ENCODE results near the gene KCNJ15. TPM values are rescaled to one million over a fixed set of nuclear protein-coding genes. Genes with fewer than 3 reads are reported as not detected.

KCNJ15 gene
- total RNA-seq, 1 donor from 2014 or later = 2.1 TPM

DNA sequence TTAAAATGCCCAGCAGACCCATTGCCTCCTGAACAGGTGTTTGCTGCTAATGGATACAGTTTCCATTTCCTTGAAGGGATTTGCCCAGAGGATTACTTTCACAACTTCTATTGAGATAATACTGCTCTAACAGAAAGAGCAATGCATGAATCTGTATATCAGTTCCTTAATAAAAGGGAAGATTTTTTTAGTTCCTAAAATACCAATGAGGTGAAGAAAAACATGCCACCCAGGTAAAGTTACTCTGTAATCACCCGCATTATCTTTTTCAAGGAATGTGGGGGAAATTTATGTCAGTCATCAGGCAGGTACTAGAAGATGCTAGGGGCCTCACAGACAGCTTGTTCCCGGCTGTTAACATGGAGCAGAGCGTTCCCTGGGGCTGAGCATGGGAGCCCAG lies 41.1 kb downstream of the KCNJ15 start:
- no peak for FAIRE-seq
- H3K27me3 ChIP-seq (ENCODE audit: control insufficient read depth, insufficient read depth, low read length) = no peaks in the 10 kb centered on the region
- TF ChIP-seq, protein P1, sequence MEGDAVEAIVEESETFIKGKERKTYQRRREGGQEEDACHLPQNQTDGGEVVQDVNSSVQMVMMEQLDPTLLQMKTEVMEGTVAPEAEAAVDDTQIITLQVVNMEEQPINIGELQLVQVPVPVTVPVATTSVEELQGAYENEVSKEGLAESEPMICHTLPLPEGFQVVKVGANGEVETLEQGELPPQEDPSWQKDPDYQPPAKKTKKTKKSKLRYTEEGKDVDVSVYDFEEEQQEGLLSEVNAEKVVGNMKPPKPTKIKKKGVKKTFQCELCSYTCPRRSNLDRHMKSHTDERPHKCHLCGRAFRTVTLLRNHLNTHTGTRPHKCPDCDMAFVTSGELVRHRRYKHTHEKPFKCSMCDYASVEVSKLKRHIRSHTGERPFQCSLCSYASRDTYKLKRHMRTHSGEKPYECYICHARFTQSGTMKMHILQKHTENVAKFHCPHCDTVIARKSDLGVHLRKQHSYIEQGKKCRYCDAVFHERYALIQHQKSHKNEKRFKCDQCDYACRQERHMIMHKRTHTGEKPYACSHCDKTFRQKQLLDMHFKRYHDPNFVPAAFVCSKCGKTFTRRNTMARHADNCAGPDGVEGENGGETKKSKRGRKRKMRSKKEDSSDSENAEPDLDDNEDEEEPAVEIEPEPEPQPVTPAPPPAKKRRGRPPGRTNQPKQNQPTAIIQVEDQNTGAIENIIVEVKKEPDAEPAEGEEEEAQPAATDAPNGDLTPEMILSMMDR (IDR thresholded peaks at IDR 0.05; ENCODE audit: insufficient read depth, low read length, severe bottlenecking) = no peak
- no peak overlapping the region for H3K4me3 ChIP-seq (ENCODE audit: low read depth, low read length)
- no peak for DNase-seq (ENCODE audit: low read depth)
- peaks cover 11% of the 10 kb centered on the region for H3K36me3 ChIP-seq (ENCODE audit: control insufficient read depth, insufficient read depth, low read length)

DNA sequence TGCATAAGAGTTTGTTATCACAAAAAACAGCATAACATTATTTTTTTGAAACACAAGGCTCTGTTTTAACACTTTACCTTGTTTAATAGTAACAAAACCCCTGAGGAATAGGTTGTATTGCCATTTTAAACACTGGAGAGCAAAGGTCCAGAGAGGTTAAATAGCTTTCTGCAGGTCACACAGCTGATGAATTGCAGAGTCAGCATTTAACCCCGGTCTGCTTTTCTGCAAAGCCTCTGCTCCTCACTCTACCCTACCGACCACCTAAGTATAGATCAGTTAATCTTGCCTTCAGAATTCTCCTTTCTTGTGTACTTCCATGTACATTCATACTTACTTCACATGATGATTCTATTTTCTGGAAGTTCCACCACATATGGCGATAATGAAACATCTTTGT lies 42.0 kb downstream of the KCNJ15 start:
- no peak for DNase-seq (ENCODE audit: low read depth)
- no peak overlapping the region for H3K4me3 ChIP-seq (ENCODE audit: low read depth, low read length)
- no peaks in the 10 kb centered on the region for H3K27me3 ChIP-seq (ENCODE audit: control insufficient read depth, insufficient read depth, low read length)
- TF ChIP-seq, protein P1 (IDR thresholded peaks at IDR 0.05; ENCODE audit: insufficient read depth, low read length, severe bottlenecking) = no peak
- FAIRE-seq = no peak
- H3K36me3 ChIP-seq (ENCODE audit: control insufficient read depth, insufficient read depth, low read length) = peaks cover 9% of the 10 kb centered on the region

DNA sequence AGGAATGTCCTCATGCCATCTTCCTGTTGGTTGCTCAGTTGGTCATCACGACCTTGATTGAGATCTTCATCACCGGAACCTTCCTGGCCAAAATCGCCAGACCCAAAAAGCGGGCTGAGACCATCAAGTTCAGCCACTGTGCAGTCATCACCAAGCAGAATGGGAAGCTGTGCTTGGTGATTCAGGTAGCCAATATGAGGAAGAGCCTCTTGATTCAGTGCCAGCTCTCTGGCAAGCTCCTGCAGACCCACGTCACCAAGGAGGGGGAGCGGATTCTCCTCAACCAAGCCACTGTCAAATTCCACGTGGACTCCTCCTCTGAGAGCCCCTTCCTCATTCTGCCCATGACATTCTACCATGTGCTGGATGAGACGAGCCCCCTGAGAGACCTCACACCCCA lies 42.9 kb downstream of the KCNJ15 start:
- Histone ChIP-seq H3K27me3 (ENCODE audit: control insufficient read depth, insufficient read depth, low read length) (no peaks in the 10 kb centered on the region), H3K4me3 (ENCODE audit: low read depth, low read length) (no peak overlapping the region), H3K36me3 (ENCODE audit: control insufficient read depth, insufficient read depth, low read length) (peaks cover 9% of the 10 kb centered on the region)
- DNase-seq (ENCODE audit: low read depth) (no peak), FAIRE-seq (no peak)
- TF ChIP-seq, protein P1 (IDR thresholded peaks at IDR 0.05; ENCODE audit: insufficient read depth, low read length, severe bottlenecking) = no peak

DNA sequence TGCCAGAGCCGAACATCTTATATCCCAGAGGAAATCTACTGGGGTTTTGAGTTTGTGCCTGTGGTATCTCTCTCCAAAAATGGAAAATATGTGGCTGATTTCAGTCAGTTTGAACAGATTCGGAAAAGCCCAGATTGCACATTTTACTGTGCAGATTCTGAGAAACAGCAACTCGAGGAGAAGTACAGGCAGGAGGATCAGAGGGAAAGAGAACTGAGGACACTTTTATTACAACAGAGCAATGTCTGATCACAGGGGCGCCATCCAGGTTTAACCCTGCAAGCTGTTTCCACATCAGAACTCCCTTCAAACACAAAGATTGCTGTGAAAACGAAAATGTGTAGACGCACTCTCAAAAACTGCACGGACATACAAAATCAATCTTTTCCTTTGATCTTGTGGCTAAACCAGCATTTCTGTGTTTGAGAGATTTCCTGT lies 43.4 kb downstream of the KCNJ15 start:
- FAIRE-seq = no peak

DNA sequence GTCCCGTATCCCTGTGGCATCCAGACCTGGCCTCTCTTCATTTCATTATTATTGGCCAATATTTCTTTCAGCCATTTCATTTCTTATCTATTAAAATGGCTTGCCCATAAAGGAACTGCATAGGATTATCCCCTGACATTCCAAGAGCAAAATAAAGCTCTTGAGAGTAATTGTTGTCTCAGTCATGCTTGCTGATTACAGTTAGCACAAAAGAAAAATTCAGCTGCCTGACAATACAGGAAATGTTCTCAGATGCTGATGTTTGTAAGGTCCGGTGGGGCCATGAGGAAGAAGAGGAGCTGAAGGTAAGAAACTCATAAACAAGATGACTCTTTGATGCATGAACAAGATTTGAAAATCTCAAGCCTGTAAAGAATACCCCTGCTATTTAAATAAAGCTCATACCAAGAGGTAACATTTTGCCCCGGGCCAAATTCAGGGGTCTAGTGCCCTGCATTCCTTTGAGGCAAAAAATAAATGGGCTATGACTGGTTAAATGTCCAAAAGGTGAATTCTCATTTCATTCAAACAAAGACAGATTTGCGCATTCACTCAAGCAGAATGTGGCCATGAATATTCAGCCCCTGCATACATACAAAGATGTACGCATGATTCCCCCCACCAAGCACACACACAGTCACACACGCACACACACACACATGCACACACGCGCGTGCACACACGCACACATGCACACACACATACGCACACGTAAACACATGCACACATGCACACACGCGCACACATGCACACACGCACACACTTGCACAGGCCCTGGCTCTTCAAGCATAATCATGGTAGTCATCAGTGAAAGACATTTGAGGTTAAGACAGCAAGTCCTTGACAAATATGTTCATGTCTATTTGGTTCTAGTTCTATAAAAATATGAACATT lies 44.8 kb downstream of the KCNJ15 start:
- H3K27me3 ChIP-seq (ENCODE audit: control insufficient read depth, insufficient read depth, low read length) = no peaks in the 10 kb centered on the region
- DNase-seq (ENCODE audit: low read depth) = no peak
- TF ChIP-seq, protein P1 (IDR thresholded peaks at IDR 0.05; ENCODE audit: insufficient read depth, low read length, severe bottlenecking) = no peak
- no peak for FAIRE-seq
- H3K36me3 ChIP-seq (ENCODE audit: control insufficient read depth, insufficient read depth, low read length) = peaks cover 9% of the 10 kb centered on the region
- H3K4me3 ChIP-seq (ENCODE audit: low read depth, low read length) = no peak overlapping the region

More for the DNA sequence above, 43.4 kb downstream of the KCNJ15 start:
- peaks cover 9% of the 10 kb centered on the region for H3K36me3 ChIP-seq (ENCODE audit: control insufficient read depth, insufficient read depth, low read length)
- H3K4me3 ChIP-seq (ENCODE audit: low read depth, low read length) = no peak overlapping the region
- TF ChIP-seq, protein P1 (IDR thresholded peaks at IDR 0.05; ENCODE audit: insufficient read depth, low read length, severe bottlenecking) = no peak
- no peaks in the 10 kb centered on the region for H3K27me3 ChIP-seq (ENCODE audit: control insufficient read depth, insufficient read depth, low read length)
- DNase-seq (ENCODE audit: low read depth) = no peak

Data from bronchial epithelial cell (primary cell).